Sigmoid colon (tissue), 3 donors: ENCODE measurements around the gene DTX1.

Experiments
- CTCF ChIP-seq, 4 experiments: fragments of 450-650 bp in 3 of 4; fragments of 200-600 bp in 1 of 4; IDR thresholded peaks; one replicate each; pipeline ENCODE4 v1.5.1; 2016 to 2019; ENCODE audit warnings: antibody characterized with exemption in 4 of 4, mild to moderate bottlenecking in 3 of 4, moderate library complexity in 2 of 4
- POLR2A ChIP-seq, 2 donors: fragments of 450-650 bp; IDR thresholded peaks; one replicate each; pipeline ENCODE4 v1.6.1; 2016; ENCODE audit warnings: antibody characterized with exemption in 2 of 2, mild to moderate bottlenecking in 2 of 2, moderate library complexity in 2 of 2

- TF ChIP-seq CTCF (IDR thresholded peaks at IDR 0.05) (no peak), POLR2A (IDR thresholded peaks at IDR 0.05) (no peak)
These were observed 30.0 kb downstream of the DTX1 start for GRCh38 chr12:113086249-113087164.
